Naive B cell (primary cell): ENCODE results near the gene GPR107. TPM values are rescaled to one million over a fixed set of nuclear protein-coding genes. Genes with fewer than 3 reads are reported as not detected.
"Not testable (repeated sequence)": the region's sequence is repeated elsewhere in the genome, so short reads cannot be mapped to it uniquely, and the experiment has no call there.

Experiments used
- ATAC-seq, 2 donors: fragments of 150-1000 bp; cut with Tn5 transposase; 2 replicates each; pipeline ENCODE4 v1.10.0; 2021; ENCODE audit warnings: low read depth in 2 of 2, mild to moderate bottlenecking in 2 of 2, moderate library complexity in 2 of 2
- DNase-seq: peaks from one replicate; pipeline ENCODE4 v3.0.0; 2022
- H3K27ac Mint-ChIP-seq, 6 donors: one replicate each; pipeline ENCODE4 v1.8.0; 2020 to 2022; ENCODE audit warnings: mild to moderate bottlenecking in 6 of 6, mixed read lengths in 6 of 6, moderate library complexity in 5 of 6, inconsistent platforms in 2 of 6
- H3K27me3 Mint-ChIP-seq, 3 donors: one replicate each; pipeline ENCODE4 v1.8.0; 2021 to 2022; ENCODE audit warnings: mixed read lengths in 3 of 3, mild to moderate bottlenecking in 1 of 3
- H3K36me3 Mint-ChIP-seq, 2 donors: one replicate each; pipeline ENCODE4 v1.8.0; 2020 to 2022; ENCODE audit warnings: mixed read lengths in 2 of 2, inconsistent platforms in 1 of 2, mild to moderate bottlenecking in 1 of 2
- H3K4me1 Mint-ChIP-seq, 3 donors: one replicate each; pipeline ENCODE4 v1.8.0; 2020 to 2022; ENCODE audit warnings: mixed read lengths in 3 of 3, inconsistent platforms in 1 of 3, mild to moderate bottlenecking in 1 of 3, moderate library complexity in 1 of 3
- H3K4me3 Mint-ChIP-seq, 8 donors: one replicate each; pipeline ENCODE4 v1.8.0; 2020 to 2022; ENCODE audit warnings: mild to moderate bottlenecking in 8 of 8, mixed read lengths in 8 of 8, moderate library complexity in 8 of 8, inconsistent platforms in 2 of 8
- H3K9me3 Mint-ChIP-seq, 7 donors: one replicate each; pipeline ENCODE4 v1.8.0; 2020 to 2022; ENCODE audit warnings: mixed read lengths in 7 of 7, mild to moderate bottlenecking in 5 of 7, inconsistent platforms in 2 of 7, moderate library complexity in 1 of 7
- polyA plus RNA-seq, 6 donors: library from polyadenylated mRNA; unstranded; fragments of 300-500 nt; fragmentation: Illumina TruSeq; gene quantifications; one replicate each; pipeline ENCODE4 v1.2.3, GENCODE V29; 2021; ENCODE audit warnings: low read depth in 6 of 6

The GPR107 gene
- polyA plus RNA-seq: 1 to 10 TPM in 5 of 6 donors, under 1 TPM in 1; 0.27 to 4.4 (median 3.4) TPM

- peak within 1 kb of the TSS; percentile 88 to 98 (median 92) for H3K4me3 Mint-ChIP-seq
- ATAC-seq: peak; percentile 94
- H3K4me1 Mint-ChIP-seq: peaks cover 9 to 37% (median 15%) of the 10 kb centered on the region in 3 donors
- DNase-seq: peak; percentile 81
- no peaks in the 10 kb centered on the region for H3K36me3 Mint-ChIP-seq
- no peaks in the 10 kb centered on the region for H3K27me3 Mint-ChIP-seq
- no peaks in the 10 kb centered on the region for H3K9me3 Mint-ChIP-seq
- H3K27ac Mint-ChIP-seq: peak within 1 kb of the TSS; percentile 94 to 97 (median 96)
These were observed at the start of gene GPR107 for GRCh38 chr9:130053504-130054324. GPR107 (plus strand) TSS chr9:130053906; CDS start chr9:130053933, 27 bp downstream.

GRCh38 chr9:130003943-130004552 is 49.7 kb upstream of the GPR107 start:
- no peak for ATAC-seq
- no peaks in the 10 kb centered on the region for H3K36me3 Mint-ChIP-seq
- no peak overlapping the region for H3K4me3 Mint-ChIP-seq
- H3K27me3 Mint-ChIP-seq: no peaks in the 10 kb centered on the region
- H3K27ac Mint-ChIP-seq: peak overlapping the region; percentile 44 to 98 (median 86)
- peaks cover 19 to 77% (median 41%) of the 10 kb centered on the region in 3 donors for H3K4me1 Mint-ChIP-seq
- no peaks in the 10 kb centered on the region for H3K9me3 Mint-ChIP-seq
- no peak for DNase-seq

- H3K4me3 Mint-ChIP-seq: peak overlapping the region in 7 of 8 donors; percentile 16 to 84 (median 72)
- H3K9me3 Mint-ChIP-seq, H3K27me3 Mint-ChIP-seq, H3K36me3 Mint-ChIP-seq, DNase-seq, ATAC-seq: not testable (repeated sequence)
- H3K27ac Mint-ChIP-seq: peak overlapping the region; percentile 95 to 100 (median 98)
- peaks cover 35 to 88% (median 62%) of the 10 kb centered on the region in 3 donors for H3K4me1 Mint-ChIP-seq
These were observed 46.8 kb upstream of the GPR107 start for GRCh38 chr9:130006952-130007351.

GRCh38 chr9:130008538-130008937 is 45.2 kb upstream of the GPR107 start:
- Mint-ChIP-seq H3K4me3 (peak overlapping the region in 6 of 8 donors; percentile 43 to 82 (median 54)), H3K9me3 (peaks cover 0 to 5% (median 0%) of the 10 kb centered on the region in 7 donors), H3K27me3 (no peaks in the 10 kb centered on the region), H3K4me1 (peaks cover 41 to 87% (median 69%) of the 10 kb centered on the region in 3 donors), H3K27ac (peak overlapping the region; percentile 95 to 100 (median 98)), H3K36me3 (peaks cover 5 to 8% of the 10 kb centered on the region in 2 donors)
- DNase-seq: no peak
- ATAC-seq: no peak

DNA sequence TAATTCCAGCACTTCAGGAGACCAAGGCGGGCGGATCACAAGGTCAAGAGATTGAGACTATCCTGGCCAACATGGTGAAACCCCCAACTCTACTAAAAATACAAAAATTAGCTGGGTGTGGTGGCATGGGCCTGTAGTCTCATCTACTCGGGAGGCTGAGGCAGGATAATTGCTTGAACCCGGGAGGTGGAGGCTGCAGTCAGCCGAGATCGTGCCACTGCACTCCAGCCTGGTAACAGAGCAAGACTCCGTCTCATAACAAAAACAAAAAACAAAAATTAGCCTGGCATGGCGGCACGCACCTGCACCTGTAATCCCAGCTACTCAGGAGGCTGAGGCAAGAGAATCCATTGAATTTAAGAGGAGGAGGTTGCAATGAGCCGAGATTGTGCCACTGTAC is 44.2 kb upstream of the GPR107 start:
- not testable (repeated sequence) for DNase-seq, H3K36me3 Mint-ChIP-seq, ATAC-seq, H3K9me3 Mint-ChIP-seq, H3K27me3 Mint-ChIP-seq
- peaks cover 46 to 87% (median 75%) of the 10 kb centered on the region in 3 donors for H3K4me1 Mint-ChIP-seq
- H3K4me3 Mint-ChIP-seq: peak overlapping the region in 3 of 8 donors; percentile 44 to 60 (median 52)
- peak overlapping the region; percentile 95 to 100 (median 98) for H3K27ac Mint-ChIP-seq

GRCh38 chr9:130010151-130010988 is 43.3 kb upstream of the GPR107 start:
- peaks cover 0 to 5% (median 0%) of the 10 kb centered on the region in 7 donors for H3K9me3 Mint-ChIP-seq
- peaks cover 46 to 88% (median 75%) of the 10 kb centered on the region in 3 donors for H3K4me1 Mint-ChIP-seq
- H3K27me3 Mint-ChIP-seq: no peaks in the 10 kb centered on the region
- peak overlapping the region; percentile 96 to 100 (median 99) for H3K27ac Mint-ChIP-seq
- peak; percentile 68 for DNase-seq
- H3K36me3 Mint-ChIP-seq: peaks cover 8 to 10% of the 10 kb centered on the region in 2 donors
- ATAC-seq: peak; percentile 65 to 69
- peak overlapping the region in 7 of 8 donors; percentile 35 to 89 (median 60) for H3K4me3 Mint-ChIP-seq

GRCh38 chr9:130013326-130013725 is 40.4 kb upstream of the GPR107 start:
- Mint-ChIP-seq H3K36me3 (peaks cover 8 to 14% of the 10 kb centered on the region in 2 donors), H3K9me3 (peaks cover 0 to 14% (median 2%) of the 10 kb centered on the region in 7 donors), H3K27me3 (no peaks in the 10 kb centered on the region), H3K4me3 (no peak overlapping the region), H3K27ac (peak overlapping the region in 4 of 6 donors; percentile 52 to 98 (median 80)), H3K4me1 (peaks cover 50 to 80% (median 74%) of the 10 kb centered on the region in 3 donors)
- ATAC-seq (no peak), DNase-seq (no peak)

- peaks cover 36 to 73% (median 58%) of the 10 kb centered on the region in 3 donors for H3K4me1 Mint-ChIP-seq
- peak overlapping the region in 3 of 6 donors; percentile 9 to 62 (median 22) for H3K27ac Mint-ChIP-seq
- no peak for DNase-seq
- H3K9me3 Mint-ChIP-seq: peaks cover 0 to 14% (median 2%) of the 10 kb centered on the region in 7 donors
- no peak overlapping the region for H3K4me3 Mint-ChIP-seq
- H3K36me3 Mint-ChIP-seq: peaks cover 7 to 19% of the 10 kb centered on the region in 2 donors
- H3K27me3 Mint-ChIP-seq: no peaks in the 10 kb centered on the region
- ATAC-seq: no peak
These were observed 38.2 kb upstream of the GPR107 start for GRCh38 chr9:130015353-130016019.

DNA sequence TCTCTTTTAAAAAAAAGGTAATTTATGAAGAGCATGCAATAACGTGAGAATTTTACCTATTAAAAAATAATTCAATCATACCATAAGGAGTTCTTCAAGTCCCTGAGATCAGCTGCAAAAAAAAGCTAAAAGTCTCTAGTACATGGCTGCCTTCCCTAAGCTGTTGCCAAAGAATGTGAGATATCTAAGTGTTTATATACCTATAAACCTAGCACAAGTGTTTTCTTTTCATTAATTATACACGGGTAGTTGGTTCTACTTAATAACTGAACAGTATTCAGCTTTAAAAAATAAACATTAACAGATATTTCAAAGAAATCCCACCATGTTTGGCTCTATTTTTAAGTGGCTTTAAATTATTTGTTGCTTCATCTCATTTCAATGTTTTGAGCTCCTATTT is 36.6 kb upstream of the GPR107 start:
- peaks cover 0 to 15% of the 10 kb centered on the region in 2 donors for H3K36me3 Mint-ChIP-seq
- peak overlapping the region; percentile 76 to 99 (median 83) for H3K27ac Mint-ChIP-seq
- no peak for DNase-seq
- no peak for ATAC-seq
- no peaks in the 10 kb centered on the region for H3K27me3 Mint-ChIP-seq
- H3K4me1 Mint-ChIP-seq: peaks cover 34 to 74% (median 58%) of the 10 kb centered on the region in 3 donors
- H3K9me3 Mint-ChIP-seq: peaks cover 0 to 9% (median 0%) of the 10 kb centered on the region in 7 donors
- peak overlapping the region in 6 of 8 donors; percentile 12 to 57 (median 42) for H3K4me3 Mint-ChIP-seq

GRCh38 chr9:130017510-130017909 is 36.2 kb upstream of the GPR107 start:
- not testable (repeated sequence) for DNase-seq, H3K9me3 Mint-ChIP-seq, ATAC-seq, H3K27me3 Mint-ChIP-seq
- peak overlapping the region in 3 of 8 donors; percentile 40 to 43 (median 41) for H3K4me3 Mint-ChIP-seq
- peak overlapping the region in 5 of 6 donors; percentile 76 to 99 (median 84) for H3K27ac Mint-ChIP-seq
- peaks cover 34 to 74% (median 56%) of the 10 kb centered on the region in 3 donors for H3K4me1 Mint-ChIP-seq
- peaks cover 0 to 15% of the 10 kb centered on the region in 2 donors for H3K36me3 Mint-ChIP-seq

DNA sequence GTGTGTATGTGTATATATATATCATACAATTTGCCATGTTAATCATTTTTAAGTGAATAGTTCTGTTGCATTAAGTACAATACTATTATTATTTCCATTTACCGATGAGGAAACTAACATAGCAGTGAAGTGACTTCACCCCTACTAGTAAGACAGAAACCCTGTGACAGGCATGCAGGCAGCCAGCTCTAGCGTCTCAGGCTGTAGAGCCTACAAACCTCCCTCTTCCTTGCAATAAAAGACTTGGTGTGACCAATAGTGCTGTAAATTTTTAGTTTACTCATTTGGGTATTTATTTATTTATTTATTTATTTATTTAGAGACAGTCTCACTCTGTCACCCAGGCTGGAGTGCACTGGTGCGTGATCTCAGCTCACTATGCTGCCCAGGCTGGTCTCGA is 35.4 kb upstream of the GPR107 start:
- Mint-ChIP-seq H3K4me3 (peak overlapping the region in 1 of 8 donors; percentile 13), H3K27me3 (no peaks in the 10 kb centered on the region), H3K27ac (peak overlapping the region in 4 of 6 donors; percentile 66 to 99 (median 84)), H3K4me1 (peaks cover 35 to 76% (median 56%) of the 10 kb centered on the region in 3 donors), H3K9me3 (peaks cover 0 to 9% (median 0%) of the 10 kb centered on the region in 7 donors), H3K36me3 (peaks cover 0 to 15% of the 10 kb centered on the region in 2 donors)
- DNase-seq: no peak
- no peak for ATAC-seq

DNA sequence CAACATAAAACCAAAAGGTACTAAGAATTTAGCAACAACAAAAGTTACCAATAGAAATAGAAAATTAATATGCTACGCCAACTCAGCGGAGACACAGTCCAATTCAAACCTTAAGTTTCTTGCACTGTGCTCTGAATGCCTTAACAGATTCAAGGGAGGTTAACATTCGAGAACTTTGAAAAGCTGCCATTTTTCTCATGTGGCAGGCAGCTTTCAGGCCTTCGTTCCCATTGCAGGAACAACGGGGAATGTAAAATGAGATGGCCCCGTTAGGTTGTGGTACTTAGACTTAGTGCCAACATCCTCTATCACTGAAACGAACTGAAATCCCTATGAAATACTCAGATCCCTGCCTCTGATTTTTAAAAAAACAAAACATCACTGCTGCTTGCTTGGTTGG is 33.1 kb upstream of the GPR107 start:
- H3K4me1 Mint-ChIP-seq: peaks cover 45 to 88% (median 67%) of the 10 kb centered on the region in 3 donors
- no peaks in the 10 kb centered on the region for H3K27me3 Mint-ChIP-seq
- no peak for DNase-seq
- H3K36me3 Mint-ChIP-seq: peaks cover 0 to 9% of the 10 kb centered on the region in 2 donors
- peaks cover 0 to 9% (median 0%) of the 10 kb centered on the region in 7 donors for H3K9me3 Mint-ChIP-seq
- peak overlapping the region; percentile 38 to 99 (median 82) for H3K27ac Mint-ChIP-seq
- peak overlapping the region in 2 of 8 donors; percentile 11 to 12 for H3K4me3 Mint-ChIP-seq
- no peak for ATAC-seq
